Adrenal gland (tissue), 12 donors: ENCODE results near the gene NOL4L. TPM values are rescaled to one million over a fixed set of nuclear protein-coding genes. Genes with fewer than 3 reads are reported as not detected.
A peak's percentile ranks its signal among the peaks of the same experiment; 100 is the strongest.

ENCODE experiments used
- DNase-seq, 7 donors: peaks; one replicate each; pipeline ENCODE4 v3.0.0-alpha.2; 2019 to 2020
- H3K27ac ChIP-seq, 5 donors: fragments of 200-600 bp; sonication (generic) in 4 of 5; 1 replicate in 3 of 5; 2 replicates in 2 of 5; pipeline versions ENCODE4 v1.5.1 to v1.8.0; 2016 to 2020; ENCODE audit warnings: mild to moderate bottlenecking in 1 of 5
- H3K27me3 ChIP-seq: fragments of 200-600 bp; 2 replicates; pipeline ENCODE4 v1.8.0; 2021
- H3K36me3 ChIP-seq, 2 donors: fragments of 200-600 bp; replicated peaks in 1 of 2; 1 replicate in 1 of 2; 2 replicates in 1 of 2; pipeline versions ENCODE4 v1.5.1 to v1.8.0; 2018 to 2022
- H3K4me1 ChIP-seq, 2 donors: fragments of 200-600 bp; replicated peaks in 1 of 2; 1 replicate in 1 of 2; 2 replicates in 1 of 2; pipeline versions ENCODE4 v1.5.1 to v1.8.0; 2018 to 2021
- H3K4me3 ChIP-seq, 4 donors: fragments of 200-600 bp; sonication (generic) in 3 of 4; one replicate each; pipeline ENCODE4 v1.5.1; 2016 to 2018
- H3K9me3 ChIP-seq, 3 donors: fragments of 200-600 bp; sonication (generic) in 1 of 3; replicated peaks in 1 of 3; 1 replicate in 2 of 3; 2 replicates in 1 of 3; pipeline versions ENCODE4 v1.5.1 to v1.8.0; 2016 to 2021
- CTCF ChIP-seq, 6 experiments: fragments of 450-650 bp in 4 of 6; fragments of 200-600 bp in 2 of 6; sonication (generic) in 1 of 6; IDR thresholded peaks; 1 replicate in 5 of 6; 2 replicates in 1 of 6; pipeline versions ENCODE4 v1.5.1 to v1.8.0; 2016 to 2021; ENCODE audit warnings: antibody characterized with exemption in 6 of 6, mild to moderate bottlenecking in 2 of 6, moderate library complexity in 1 of 6
- POLR2A ChIP-seq, 2 donors: fragments of 450-650 bp; IDR thresholded peaks; one replicate each; pipeline ENCODE4 v1.6.1; 2017; ENCODE audit warnings: antibody characterized with exemption in 2 of 2, mild to moderate bottlenecking in 2 of 2, moderate library complexity in 1 of 2
- WGBS, 4 donors: extraction: QIAGEN DNeasy Blood & Tissue Kit in 2 of 4; methylation state at CpG; one replicate each; pipeline versions ENCODE4 v1.1.5 to v1.1.7; 2013 to 2017; 5-methylcytosine and 5-hydroxymethylcytosine counted together
- intact Hi-C, 2 donors: fragments of 100-400 bp; cut with DNase I; formaldehyde crosslinking; loops; one replicate each; pipeline versions ENCODE4 v1.14.1 to v1.15.0; 2022 to 2023
- polyA plus RNA-seq, 3 donors: library from polyadenylated mRNA; stranded (reverse); fragments of 200-250 nt in 2 of 3; fragments of 350-450 nt in 1 of 3; fragmentation: Illumina TruSeq in 1 of 3; extraction: RNeasy Lipid Tissue Mini Kit (QIAGEN cat#74804) in 1 of 3; gene quantifications; one replicate each; pipeline ENCODE4 v1.2.3, GENCODE V29; 2013 to 2014
- total RNA-seq, 9 donors: library from RNA; depleted of rRNA in 4 of 9; stranded (reverse); fragments of >200 nt in 4 of 9; fragments of 120-200 nt in 1 of 9; fragmentation: NEBNext Ultra II Directional in 1 of 9; extraction: Animal tissue kit (Norgen Biotek cat#: 25700) in 1 of 9; gene quantifications; one replicate each; pipeline versions ENCODE4 v1.1.0 to v1.2.4, GENCODE V29; 2013 to 2023
- donor health status: healthy with polysubstance abuse.
- donor health status: Bipolar disorder and iron deficiency.
- donor health status: DM: yes; HTN: yes; CAD: no.
- donor health status: DM: no; HTN: no; CAD: no.
- donor health status: DM: no; HTN: no; CAD: no.
- donor health status: DM: yes; HTN: yes; CAD: no.

Gene NOL4L
- total and polyA plus RNA-seq, 12 donors = 6.4 to 30.4 (median 15.7) TPM

GRCh38 chr20:32575805-32576204, 9.3 kb downstream of the NOL4L start:
- TF ChIP-seq CTCF (IDR thresholded peaks at IDR 0.05) = no peak
- TF ChIP-seq POLR2A (IDR thresholded peaks at IDR 0.05) = no peak

GRCh38 chr20:32575227-32575581, 9.9 kb downstream of the NOL4L start:
- intact Hi-C loops = no loop called here
- Histone ChIP-seq H3K9me3 (no peaks in the 10 kb centered on the region), H3K4me1 (peaks cover 0 to 27% of the 10 kb centered on the region in 2 donors), H3K36me3 (no peaks in the 10 kb centered on the region), H3K27me3 (no peaks in the 10 kb centered on the region), H3K27ac (peak overlapping the region in 1 of 5 donors; percentile 68), H3K4me3 (no peak overlapping the region)
- no peak for DNase-seq
- WGBS, 4 donors = 80 to 90% (median 87%) methylated on average over 6 to 9 of the region's 9 CpGs
- TF ChIP-seq CTCF (IDR thresholded peaks at IDR 0.05) = no peak
- TF ChIP-seq POLR2A (IDR thresholded peaks at IDR 0.05) = no peak

More at GRCh38 chr20:32575805-32576204, 9.3 kb downstream of the NOL4L start:
- no peaks in the 10 kb centered on the region for H3K9me3 ChIP-seq
- no peak for DNase-seq
- H3K36me3 ChIP-seq = no peaks in the 10 kb centered on the region
- H3K4me1 ChIP-seq = peaks cover 0 to 21% of the 10 kb centered on the region in 2 donors
- H3K27ac ChIP-seq = no peak overlapping the region
- no peaks in the 10 kb centered on the region for H3K27me3 ChIP-seq
- H3K4me3 ChIP-seq = no peak overlapping the region
- intact Hi-C loops = no loop called here
- 80 to 94% (median 90%) methylated on average over 5 of the region's 5 CpGs for WGBS, 4 donors

- Histone ChIP-seq H3K4me1 (peaks cover 0 to 31% of the 10 kb centered on the region in 2 donors), H3K36me3 (no peaks in the 10 kb centered on the region), H3K27me3 (no peaks in the 10 kb centered on the region), H3K4me3 (no peak overlapping the region), H3K9me3 (no peaks in the 10 kb centered on the region), H3K27ac (peak overlapping the region in 2 of 5 donors; percentile 50 to 68)
- intact Hi-C loops = no loop called here
- TF ChIP-seq POLR2A (IDR thresholded peaks at IDR 0.05) (no peak), CTCF (IDR thresholded peaks at IDR 0.05) (no peak)
- WGBS, 4 donors = 40 to 70% (median 47%) methylated on average over 15 to 34 of the region's 34 CpGs
- peak in 6 of 7 donors; percentile 77 to 85 (median 80) for DNase-seq
These were observed 10.6 kb downstream of the NOL4L start for GRCh38 chr20:32574296-32575226.

- WGBS, 4 donors = 74 to 83% (median 78%) methylated on average over 2 to 6 of the region's 6 CpGs
- H3K27ac ChIP-seq = no peak overlapping the region
- peaks cover 0 to 31% of the 10 kb centered on the region in 2 donors for H3K4me1 ChIP-seq
- no peak overlapping the region for H3K4me3 ChIP-seq
- H3K27me3 ChIP-seq = no peaks in the 10 kb centered on the region
- H3K9me3 ChIP-seq = no peaks in the 10 kb centered on the region
- intact Hi-C loops = no loop called here
- DNase-seq = no peak
- TF ChIP-seq POLR2A (IDR thresholded peaks at IDR 0.05) = no peak
- TF ChIP-seq CTCF (IDR thresholded peaks at IDR 0.05) = no peak
- H3K36me3 ChIP-seq = no peaks in the 10 kb centered on the region
These were observed 11.8 kb downstream of the NOL4L start for GRCh38 chr20:32573167-32573851.
